Measurements from ENCODE around the gene SVOP. TPM values are rescaled to one million over a fixed set of nuclear protein-coding genes. Genes with fewer than 3 reads are reported as not detected.
A peak's percentile ranks its signal among the peaks of the same experiment; 100 is the strongest.

SVOP gene
- total RNA-seq, 1 donor from 2014 or later: 2.2 TPM

- peak; percentile 21 for DNase-seq (ENCODE audit: low spot score)
Observed at GRCh38 chr12:108939594-108939993, 81.3 kb downstream of the SVOP start.

GRCh38 chr12:108938247-108938924, 82.5 kb downstream of the SVOP start:
- no peak for DNase-seq (ENCODE audit: low spot score)

DNA sequence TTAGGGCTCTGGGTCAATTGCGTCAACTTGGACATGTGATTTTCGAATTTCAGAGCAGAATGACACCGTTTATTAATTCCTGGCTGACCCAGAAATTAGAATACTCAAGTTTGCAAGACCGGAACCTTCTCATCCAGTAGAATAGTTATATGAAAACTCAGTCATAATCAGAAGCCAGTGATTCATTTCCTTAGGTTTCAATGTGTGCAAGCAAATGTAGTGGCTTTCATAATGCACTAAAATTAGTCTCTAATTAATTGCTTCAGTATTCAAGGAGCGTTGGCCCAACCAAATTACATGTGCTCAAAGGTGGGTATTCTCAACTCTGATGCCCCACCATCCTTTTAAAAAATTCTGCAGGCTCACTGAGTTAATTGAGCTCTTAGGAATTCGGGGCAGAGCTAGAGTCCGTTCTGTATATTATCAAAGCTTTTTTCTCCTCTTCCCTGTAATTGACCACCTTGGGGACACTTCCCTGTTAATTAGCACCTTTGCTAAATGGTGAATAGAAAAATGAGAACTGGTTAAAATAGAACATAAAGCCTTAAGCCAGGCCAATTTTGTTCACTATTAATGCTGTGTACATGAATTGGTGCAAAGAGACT, 85.6 kb downstream of the SVOP start:
- DNase-seq (ENCODE audit: low spot score): no peak

- DNase-seq (ENCODE audit: low spot score): no peak
Observed at GRCh38 chr12:108933949-108934348, 86.9 kb downstream of the SVOP start.

DNA sequence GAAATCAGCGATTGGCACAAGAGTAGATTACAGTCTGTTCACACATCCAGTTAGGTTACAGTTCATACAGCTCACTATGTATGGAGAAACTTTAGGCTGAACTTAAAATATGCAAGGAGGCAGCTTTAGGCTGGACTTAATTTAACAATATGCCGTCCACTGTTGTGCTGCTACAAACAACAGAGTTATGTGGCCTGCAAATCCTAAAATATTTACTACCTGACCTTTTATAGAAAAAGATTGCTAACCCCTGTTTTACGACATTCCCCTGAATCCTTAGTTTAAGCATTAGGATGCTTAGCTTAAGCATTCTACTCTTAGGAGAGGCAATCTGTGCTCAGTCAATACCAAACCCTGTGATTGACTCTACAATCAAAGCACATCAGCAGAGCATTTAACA, 90.1 kb downstream of the SVOP start:
- no peak for DNase-seq (ENCODE audit: low spot score)

DNA sequence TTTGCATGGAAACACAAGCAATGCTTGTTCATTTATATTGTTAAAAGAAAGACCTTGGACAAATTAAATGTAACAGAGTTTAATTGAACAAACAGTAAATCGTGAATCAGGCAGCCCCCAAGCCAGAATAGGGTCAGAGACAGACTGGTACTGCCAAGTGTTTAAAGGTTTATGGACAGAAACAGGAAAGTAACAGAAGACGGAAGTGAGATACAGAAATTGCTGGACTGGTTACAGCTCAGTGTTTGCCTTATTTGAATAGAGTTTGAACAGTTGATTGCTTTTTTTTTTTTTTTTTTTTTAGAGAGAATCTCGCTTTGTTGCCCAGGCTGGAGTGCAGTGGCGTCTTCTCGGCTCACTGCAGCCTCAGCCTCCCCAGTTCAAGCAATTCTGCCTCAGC, 90.7 kb downstream of the SVOP start:
- peak; percentile 26 for DNase-seq (ENCODE audit: low spot score)

- DNase-seq (ENCODE audit: low spot score): no peak
Observed at GRCh38 chr12:108928695-108929094, 92.2 kb downstream of the SVOP start.

DNA sequence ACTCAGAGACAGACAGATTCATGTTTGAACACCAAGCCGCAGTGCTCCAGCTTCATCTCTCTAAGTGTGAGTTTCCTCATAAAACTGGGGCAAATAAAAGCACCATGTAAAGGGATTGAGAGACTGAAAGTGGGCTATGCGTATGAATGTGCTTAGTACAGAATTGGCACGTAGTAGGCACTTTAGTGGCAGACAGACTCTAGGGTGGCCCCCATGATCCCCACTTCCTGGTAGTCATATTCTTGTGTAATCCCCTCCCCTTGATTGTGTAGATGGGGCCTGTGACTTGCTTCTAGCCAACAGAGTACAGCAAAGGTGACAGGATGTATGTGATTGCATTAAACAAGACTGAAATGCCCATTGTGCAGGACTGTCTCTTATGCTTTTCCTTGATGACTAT, 98.0 kb downstream of the SVOP start:
- DNase-seq (ENCODE audit: low spot score): no peak

GRCh38 chr12:108921946-108922345, 98.9 kb downstream of the SVOP start:
- DNase-seq (ENCODE audit: low spot score): no peak

- no peak for DNase-seq (ENCODE audit: low spot score)
Observed at GRCh38 chr12:108918960-108919642, 101.8 kb downstream of the SVOP start.

GRCh38 chr12:108918206-108918605, 102.7 kb downstream of the SVOP start:
- no peak for DNase-seq (ENCODE audit: low spot score)

DNA sequence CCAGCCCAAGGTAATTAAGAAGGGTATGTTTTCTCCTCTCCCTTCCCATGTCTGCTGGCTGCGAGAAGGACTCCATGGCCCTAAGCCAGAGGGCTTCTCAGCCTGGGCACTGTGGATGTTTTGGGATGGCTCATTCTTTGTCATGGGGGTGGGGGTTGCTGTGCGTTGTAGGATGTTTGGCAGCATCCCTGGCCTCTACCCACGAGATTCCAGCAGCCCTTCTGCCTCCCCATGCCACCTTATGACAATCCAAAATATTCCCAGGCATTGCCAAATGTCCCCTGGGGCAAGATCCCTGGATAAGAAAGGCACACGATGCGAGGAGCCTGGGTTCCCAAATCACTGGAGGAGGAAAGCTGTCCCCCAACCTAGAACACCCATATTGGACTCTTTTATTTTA, 104.5 kb downstream of the SVOP start:
- DNase-seq (ENCODE audit: low spot score): no peak

- no peak for DNase-seq (ENCODE audit: low spot score)
Observed at GRCh38 chr12:108915632-108916133, 105.2 kb downstream of the SVOP start.

DNA sequence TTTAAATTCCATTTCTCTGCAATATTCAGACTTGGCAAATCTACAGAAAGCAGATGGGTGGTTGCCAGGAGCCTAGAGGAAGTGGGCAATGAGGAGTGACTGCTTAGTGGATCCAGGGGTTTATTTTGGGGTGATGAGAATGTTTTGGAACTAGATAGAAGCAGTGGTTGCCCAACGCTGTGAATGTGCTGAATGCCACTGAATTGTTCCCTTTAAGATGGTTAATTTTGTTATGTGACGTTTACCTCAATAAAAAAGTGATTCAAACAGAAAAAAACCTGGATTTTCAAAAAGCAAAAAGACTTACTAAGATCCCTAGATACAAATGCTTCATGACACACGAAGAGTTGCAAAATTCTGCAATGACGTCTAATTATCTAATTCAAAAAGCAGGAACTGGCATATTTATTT, 106.7 kb downstream of the SVOP start:
- peak; percentile 58 for DNase-seq (ENCODE audit: low spot score)

DNA sequence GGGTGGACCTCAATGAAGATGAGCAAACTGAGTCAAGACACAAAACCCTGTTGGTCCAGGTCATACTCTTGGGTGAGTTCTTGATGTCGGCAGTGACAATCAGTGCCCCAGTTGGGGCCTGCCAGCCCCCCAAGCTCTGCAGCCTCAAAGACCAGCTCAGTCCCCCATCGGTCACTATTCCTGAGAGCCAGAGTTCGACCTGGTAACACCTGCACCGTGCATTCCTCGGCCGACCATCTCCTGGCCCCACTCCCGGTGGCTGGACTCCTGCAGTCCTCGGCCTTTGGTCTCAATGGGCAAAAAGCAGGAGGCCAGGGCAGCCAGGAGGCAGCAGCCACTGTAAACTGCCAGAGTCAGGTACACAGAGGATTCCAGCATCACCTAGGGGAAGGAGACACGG, 108.5 kb downstream of the SVOP start:
- DNase-seq (ENCODE audit: low spot score): no peak

GRCh38 chr12:108911915-108912314, 109.0 kb downstream of the SVOP start:
- DNase-seq (ENCODE audit: low spot score): no peak

- DNase-seq (ENCODE audit: low spot score): no peak
Observed at GRCh38 chr12:108910336-108910735, 110.5 kb downstream of the SVOP start.

GRCh38 chr12:108907839-108908351, 113.0 kb downstream of the SVOP start:
- peak; percentile 49 for DNase-seq (ENCODE audit: low spot score)

DNA sequence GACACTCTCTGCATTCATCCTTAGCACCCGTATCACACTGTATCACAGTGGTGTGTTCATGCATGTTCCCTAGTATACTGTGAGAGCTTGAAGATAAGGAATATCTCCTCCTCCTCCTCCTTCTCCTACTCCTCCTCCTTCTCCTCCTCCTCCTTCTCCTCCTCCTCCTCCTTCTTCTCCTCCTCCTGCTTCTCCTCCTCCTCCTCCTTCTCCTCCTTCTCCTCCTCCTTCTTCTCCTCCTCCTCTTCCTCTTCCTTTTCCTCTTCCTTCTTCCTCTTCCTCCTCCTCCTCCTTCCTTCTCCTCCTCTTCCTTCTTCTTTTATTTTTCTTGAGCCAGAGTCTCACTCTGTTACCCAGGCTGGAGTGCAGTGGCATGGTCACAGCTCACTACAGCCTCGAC, 113.9 kb downstream of the SVOP start:
- no peak for DNase-seq (ENCODE audit: low spot score)

GRCh38 chr12:108905725-108906124, 115.1 kb downstream of the SVOP start:
- peak; percentile 13 for DNase-seq (ENCODE audit: low spot score)

DNA sequence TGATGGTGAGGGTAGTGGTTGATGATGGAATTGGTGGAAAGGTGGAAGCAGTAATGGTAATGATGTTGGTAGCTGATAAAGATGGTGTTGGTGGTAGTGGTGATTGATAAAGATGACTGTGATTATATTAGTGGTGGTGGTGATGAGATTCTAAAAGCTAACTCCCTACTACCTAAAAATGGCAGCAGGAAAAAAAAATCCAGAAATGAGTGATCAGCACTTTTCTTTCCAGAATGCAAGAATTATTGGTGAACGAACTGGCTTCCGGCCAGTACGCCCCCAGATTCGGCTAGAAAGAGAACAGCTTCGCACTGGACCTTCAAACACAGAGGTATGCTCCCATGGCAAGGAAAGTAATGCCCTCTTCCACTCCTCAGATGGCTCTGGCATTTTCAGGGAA, 121.7 kb downstream of the SVOP start:
- DNase-seq (ENCODE audit: low spot score): no peak

DNA sequence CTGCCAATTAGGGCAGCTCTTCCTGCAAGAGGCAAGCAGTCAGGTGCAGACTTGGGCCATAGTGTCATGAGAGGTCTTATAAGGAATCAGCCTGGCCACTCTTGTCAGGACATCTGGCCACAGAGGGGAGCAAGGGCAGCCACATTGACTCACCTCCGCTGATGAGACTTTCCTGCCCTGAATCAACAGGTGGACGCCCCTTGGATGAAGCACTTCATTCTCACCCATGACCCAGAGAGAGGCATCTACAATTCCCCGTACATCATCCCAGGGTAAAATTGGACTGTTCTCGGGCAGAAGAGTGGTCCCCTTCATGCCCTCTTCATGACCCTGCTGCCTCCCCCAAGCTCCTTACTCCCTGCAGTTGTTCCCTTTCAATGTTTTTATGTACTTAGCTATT, 124.1 kb downstream of the SVOP start:
- no peak for DNase-seq (ENCODE audit: low spot score)

DNA sequence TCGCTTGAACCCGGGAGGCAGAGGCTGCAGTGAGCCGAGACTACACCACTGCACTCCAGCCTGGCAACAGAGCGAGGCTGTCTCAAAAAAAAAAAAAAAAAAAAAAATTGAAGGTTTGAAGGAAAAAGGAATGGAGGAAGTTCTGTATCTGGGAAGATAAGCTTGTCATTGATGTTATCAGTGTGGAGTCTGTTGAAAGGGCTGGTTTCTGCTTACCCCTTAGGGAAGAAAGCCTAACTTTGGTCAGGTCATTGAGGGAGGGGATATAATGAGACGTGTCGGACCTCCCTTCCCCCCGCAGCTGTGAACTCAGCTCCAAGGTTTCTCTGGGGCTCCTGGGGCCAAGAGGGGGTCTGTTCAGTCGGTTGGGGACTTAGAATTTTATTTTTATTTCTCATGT, 124.5 kb downstream of the SVOP start:
- DNase-seq (ENCODE audit: low spot score): no peak
